SU-DHL-6 (cell line): ENCODE data around the gene TPRX1.

ENCODE experiments used
- H2AFZ ChIP-seq: fragments of 200-600 bp; sonication (generic); 2 replicates; pipeline ENCODE4 v1.6.1; 2014; ENCODE audit warnings: low read depth, mild to moderate bottlenecking, moderate library complexity, mixed read lengths, antibody characterized with exemption, low read length; ENCODE audit not compliant: severe bottlenecking
- H3F3A ChIP-seq: fragments of 200-600 bp; shearing (Covaris generic); 2 replicates; pipeline ENCODE4 v1.6.0; 2016; ENCODE audit warnings: antibody characterized with exemption, mild to moderate bottlenecking; ENCODE audit not compliant: insufficient read depth
- H3K27ac ChIP-seq: fragments of 200-600 bp; sonication (generic); 2 replicates; pipeline ENCODE4 v1.5.1; 2016; ENCODE audit warnings: low read depth, mild to moderate bottlenecking, low read length, moderate library complexity, mixed read lengths
- H3K27me3 ChIP-seq: fragments of 200-600 bp; sonication (generic), shearing (Covaris generic); 2 replicates; pipeline ENCODE4 v1.6.0; 2014; ENCODE audit warnings: mild to moderate bottlenecking, low read length
- H3K36me3 ChIP-seq: fragments of 200-600 bp; sonication (generic); 2 replicates; pipeline ENCODE4 v1.6.1; 2014; ENCODE audit warnings: mild to moderate bottlenecking, low read length, mixed read lengths
- H3K4me2 ChIP-seq: fragments of 300-600, 200-600 bp; shearing (Covaris generic), sonication (generic); 2 replicates; pipeline ENCODE4 v1.6.0; 2014; ENCODE audit warnings: low read length, low read depth, mild to moderate bottlenecking; ENCODE audit not compliant: poor library complexity, severe bottlenecking
- H3K4me3 ChIP-seq: fragments of 200-600 bp; sonication (generic); 2 replicates; pipeline ENCODE4 v1.5.1; 2014; ENCODE audit warnings: antibody characterized with exemption, low read length, mild to moderate bottlenecking, mixed read lengths; ENCODE audit not compliant: insufficient read depth, poor library complexity, severe bottlenecking
- H3K79me2 ChIP-seq: fragments of 200-600 bp; sonication (generic); 2 replicates; pipeline ENCODE4 v1.6.1; 2014; ENCODE audit warnings: mild to moderate bottlenecking, low read length, moderate library complexity; ENCODE audit not compliant: insufficient read depth
- H3K9ac ChIP-seq: fragments of 200-600 bp; sonication (generic); 2 replicates; pipeline ENCODE4 v1.7.0; 2014; ENCODE audit warnings: mild to moderate bottlenecking, low read length
- H3K9me2 ChIP-seq: fragments of 200-600 bp; sonication (generic); replicated peaks from 2 replicates; pipeline ENCODE4 v1.6.1; 2014; ENCODE audit warnings: low read length; ENCODE audit not compliant: insufficient read depth
- H3K9me3 ChIP-seq: fragments of 200-600 bp; sonication (generic); 2 replicates; pipeline ENCODE4 v1.6.1; 2014; ENCODE audit warnings: low read length, mixed read lengths; ENCODE audit not compliant: insufficient read depth
- H4K20me1 ChIP-seq: fragments of 200-600 bp; sonication (generic); 2 replicates; pipeline ENCODE4 v1.6.1; 2014; ENCODE audit warnings: low read depth, mild to moderate bottlenecking, antibody characterized with exemption, low read length, moderate library complexity, mixed read lengths
- EZH2phosphoT487 ChIP-seq: fragments of 200-600 bp; sonication (generic), shearing (Covaris generic); conservative IDR thresholded peaks from 2 replicates; pipeline ENCODE4 v1.6.1; 2018; ENCODE audit warnings: mild to moderate bottlenecking, antibody characterized with exemption, low read length, moderate library complexity, mixed read lengths
- TF ChIP-seq, protein P1 (sequence below): fragments of 200-600 bp; sonication (generic); IDR thresholded peaks from one replicate; pipeline ENCODE4 v1.5.1; 2017; ENCODE audit warnings: antibody characterized with exemption, mild to moderate bottlenecking, low read length, moderate library complexity; ENCODE audit not compliant: insufficient read depth, poor library complexity, severe bottlenecking

TPRX1 gene

DNA sequence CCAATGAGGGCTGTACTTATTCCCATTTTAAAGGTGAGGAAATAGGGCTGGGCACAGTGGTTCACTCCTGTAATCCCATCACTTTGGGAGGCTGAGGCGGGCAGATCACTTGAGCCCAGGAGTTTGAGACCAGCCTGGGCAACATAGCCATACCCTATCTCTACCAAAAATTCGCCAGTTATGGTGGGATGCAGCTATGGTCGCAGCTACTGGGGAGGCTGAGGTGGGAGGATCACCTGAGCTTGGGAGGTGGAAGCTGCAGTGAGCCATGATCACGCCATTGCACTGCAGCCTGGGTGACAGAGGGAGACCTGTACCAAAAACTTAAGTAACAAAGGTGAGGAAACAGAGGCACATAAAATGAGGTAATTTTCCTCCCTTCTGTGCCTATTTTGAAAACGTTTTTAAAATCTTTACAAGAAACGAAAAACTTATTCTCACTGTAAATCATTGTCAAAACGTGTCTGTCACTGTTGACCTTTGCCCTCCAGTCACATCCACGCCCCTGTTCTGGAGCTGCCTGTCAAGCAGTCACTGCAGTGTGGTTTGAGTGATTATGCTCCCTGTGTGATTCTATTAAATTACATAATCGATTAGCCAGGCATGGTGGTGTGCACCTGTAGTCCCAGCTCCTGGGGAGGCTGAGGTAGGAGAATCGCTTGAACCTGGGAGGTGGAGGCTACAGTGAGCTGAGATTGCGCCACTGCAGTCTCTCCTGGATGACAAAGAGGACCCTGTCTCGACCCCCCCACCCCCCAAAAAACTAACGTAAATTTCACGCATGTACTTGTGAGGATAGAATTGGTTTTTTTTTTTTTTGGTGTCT lies 46.5 kb downstream of the TPRX1 start:
- H3K4me2 ChIP-seq = no peak overlapping the region
- no peaks in the 10 kb centered on the region for H3K79me2 ChIP-seq
- H2AFZ ChIP-seq = no peak overlapping the region
- H3K4me3 ChIP-seq = no peak overlapping the region
- H3K36me3 ChIP-seq = 0 out of 2 replicates have a peak, but pooled peaks cover 3% of the 10 kb centered on the region
- H3K9me3 ChIP-seq = no peaks in the 10 kb centered on the region
- no peaks in the 10 kb centered on the region for H3K27me3 ChIP-seq
- H4K20me1 ChIP-seq = no peaks in the 10 kb centered on the region
- no peaks in the 10 kb centered on the region for H3K9me2 ChIP-seq
- H3K27ac ChIP-seq = no peak overlapping the region
- TF ChIP-seq, protein P1, sequence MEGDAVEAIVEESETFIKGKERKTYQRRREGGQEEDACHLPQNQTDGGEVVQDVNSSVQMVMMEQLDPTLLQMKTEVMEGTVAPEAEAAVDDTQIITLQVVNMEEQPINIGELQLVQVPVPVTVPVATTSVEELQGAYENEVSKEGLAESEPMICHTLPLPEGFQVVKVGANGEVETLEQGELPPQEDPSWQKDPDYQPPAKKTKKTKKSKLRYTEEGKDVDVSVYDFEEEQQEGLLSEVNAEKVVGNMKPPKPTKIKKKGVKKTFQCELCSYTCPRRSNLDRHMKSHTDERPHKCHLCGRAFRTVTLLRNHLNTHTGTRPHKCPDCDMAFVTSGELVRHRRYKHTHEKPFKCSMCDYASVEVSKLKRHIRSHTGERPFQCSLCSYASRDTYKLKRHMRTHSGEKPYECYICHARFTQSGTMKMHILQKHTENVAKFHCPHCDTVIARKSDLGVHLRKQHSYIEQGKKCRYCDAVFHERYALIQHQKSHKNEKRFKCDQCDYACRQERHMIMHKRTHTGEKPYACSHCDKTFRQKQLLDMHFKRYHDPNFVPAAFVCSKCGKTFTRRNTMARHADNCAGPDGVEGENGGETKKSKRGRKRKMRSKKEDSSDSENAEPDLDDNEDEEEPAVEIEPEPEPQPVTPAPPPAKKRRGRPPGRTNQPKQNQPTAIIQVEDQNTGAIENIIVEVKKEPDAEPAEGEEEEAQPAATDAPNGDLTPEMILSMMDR = no peak
- TF ChIP-seq EZH2phosphoT487 = no peak
- H3F3A ChIP-seq = no peaks in the 10 kb centered on the region
- no peak overlapping the region for H3K9ac ChIP-seq

DNA sequence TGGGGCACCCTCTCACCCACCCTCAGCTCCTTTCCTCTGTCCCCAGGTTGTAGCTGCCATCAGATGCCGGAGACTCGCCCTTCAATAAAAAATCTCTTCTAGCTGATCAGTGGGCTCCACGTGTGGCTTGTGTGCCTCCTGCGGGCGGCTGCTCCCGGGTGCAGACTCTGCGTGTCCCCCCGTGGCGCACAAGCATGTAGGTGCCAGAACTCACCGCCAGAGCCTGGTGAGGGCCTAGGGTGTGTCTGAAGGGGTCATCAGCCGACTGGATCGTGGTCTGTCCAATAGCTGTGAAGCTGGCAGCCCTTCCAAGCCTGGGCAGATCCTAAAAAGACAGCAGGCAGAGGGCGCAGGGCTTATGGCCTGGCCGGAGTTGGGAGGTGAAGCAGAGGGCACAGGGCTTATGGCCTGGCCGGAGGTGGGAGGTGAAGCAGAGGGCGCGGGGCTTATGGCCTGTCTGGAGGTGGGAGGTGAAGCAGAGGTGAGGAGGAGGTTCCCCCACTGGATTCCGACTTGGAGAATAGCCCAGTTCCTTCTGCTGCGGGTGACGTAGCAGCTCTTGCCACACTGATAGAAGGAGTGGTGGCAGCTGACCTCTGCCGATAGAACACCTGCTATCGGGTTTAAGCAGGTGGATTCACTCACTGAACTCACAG lies 47.3 kb downstream of the TPRX1 start:
- H3K4me3 ChIP-seq = no peak overlapping the region
- TF ChIP-seq, protein P1 = no peak
- TF ChIP-seq EZH2phosphoT487 = no peak
- H2AFZ ChIP-seq = no peak overlapping the region
- H3K9ac ChIP-seq = no peak overlapping the region
- no peaks in the 10 kb centered on the region for H3K9me3 ChIP-seq
- H3K79me2 ChIP-seq = no peaks in the 10 kb centered on the region
- H3K9me2 ChIP-seq = no peaks in the 10 kb centered on the region
- no peaks in the 10 kb centered on the region for H4K20me1 ChIP-seq
- H3K27ac ChIP-seq = no peak overlapping the region
- 0 out of 2 replicates have a peak, but pooled peaks cover 3% of the 10 kb centered on the region for H3K36me3 ChIP-seq
- no peaks in the 10 kb centered on the region for H3K27me3 ChIP-seq
- no peaks in the 10 kb centered on the region for H3F3A ChIP-seq
- no peak overlapping the region for H3K4me2 ChIP-seq

DNA sequence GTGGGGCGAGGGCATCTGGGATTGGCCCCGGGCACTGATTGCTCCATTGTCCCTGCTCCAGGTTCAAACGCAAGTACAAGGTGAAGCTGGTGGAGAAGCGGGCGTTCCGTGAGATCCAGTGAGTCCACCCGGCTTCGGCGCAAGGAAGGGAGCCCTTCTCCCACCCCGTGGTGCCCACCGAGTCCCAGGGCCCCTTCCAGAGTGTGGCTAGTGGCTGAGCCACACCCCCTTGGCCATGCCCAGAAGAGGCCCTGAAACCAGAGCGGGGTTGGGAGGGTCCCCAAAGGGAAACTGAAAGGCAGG lies 47.8 kb downstream of the TPRX1 start:
- H3F3A ChIP-seq = no peaks in the 10 kb centered on the region
- no peak overlapping the region for H3K4me2 ChIP-seq
- H3K4me3 ChIP-seq = no peak overlapping the region
- no peaks in the 10 kb centered on the region for H3K9me3 ChIP-seq
- H3K27me3 ChIP-seq = no peaks in the 10 kb centered on the region
- no peak overlapping the region for H3K9ac ChIP-seq
- 0 out of 2 replicates have a peak, but pooled peaks cover 3% of the 10 kb centered on the region for H3K36me3 ChIP-seq
- no peaks in the 10 kb centered on the region for H3K79me2 ChIP-seq
- no peak for TF ChIP-seq EZH2phosphoT487
- TF ChIP-seq, protein P1 = no peak
- no peaks in the 10 kb centered on the region for H3K9me2 ChIP-seq
- no peak overlapping the region for H3K27ac ChIP-seq
- H4K20me1 ChIP-seq = no peaks in the 10 kb centered on the region
- no peak overlapping the region for H2AFZ ChIP-seq
